H4 (cell line): Measurements from ENCODE around the gene TMEM86A. TPM values are rescaled to one million over a fixed set of nuclear protein-coding genes. Genes with fewer than 3 reads are reported as not detected.
"Not testable (repeated sequence)": the region's sequence is repeated elsewhere in the genome, so short reads cannot be mapped to it uniquely, and the experiment has no call there.

ENCODE experiments used
- DNase-seq: peaks from one replicate; pipeline ENCODE4 v3.0.0-alpha.2; 2015; ENCODE audit warnings: low spot score
- total RNA-seq: library from RNA; depleted of rRNA; stranded (reverse); fragments of >200 nt; shearing (Covaris generic); gene quantifications from 2 replicates; pipeline ENCODE4 v1.2.3, GENCODE V29; 2014; rRNA removed

TMEM86A gene
- 3.5 and 3.8 TPM in 2 replicates for total RNA-seq

GRCh38 chr11:18698341-18699268 lies at the start of gene TMEM86A:
Gene TMEM86A (plus strand): TSS chr11:18698779. CDS start chr11:18698887, 108 bp downstream.
- DNase-seq = peak; percentile 70

GRCh38 chr11:18650353-18650752 lies 48.2 kb upstream of the TMEM86A start:
- DNase-seq = no peak

GRCh38 chr11:18650859-18651557 lies 47.6 kb upstream of the TMEM86A start:
- DNase-seq = peak; percentile 44

GRCh38 chr11:18657673-18658072 lies 40.9 kb upstream of the TMEM86A start:
- DNase-seq = no peak

GRCh38 chr11:18665353-18665872 lies 33.2 kb upstream of the TMEM86A start:
- not testable (repeated sequence) for DNase-seq

- DNase-seq = peak; percentile 27
These were observed 30.4 kb upstream of the TMEM86A start for GRCh38 chr11:18668131-18668530.

- DNase-seq = peak; percentile 39
These were observed 29.4 kb upstream of the TMEM86A start for GRCh38 chr11:18669219-18669596.

- DNase-seq = no peak
These were observed 28.9 kb upstream of the TMEM86A start for GRCh38 chr11:18669711-18670110.

GRCh38 chr11:18671246-18671645 lies 27.3 kb upstream of the TMEM86A start:
- no peak for DNase-seq

- peak; percentile 60 for DNase-seq
These were observed 26.4 kb upstream of the TMEM86A start for GRCh38 chr11:18672209-18672608.

GRCh38 chr11:18676803-18677202 lies 21.8 kb upstream of the TMEM86A start:
- DNase-seq = no peak

GRCh38 chr11:18677560-18677959 lies 21.0 kb upstream of the TMEM86A start:
- no peak for DNase-seq

GRCh38 chr11:18681949-18682348 lies 16.6 kb upstream of the TMEM86A start:
- not testable (repeated sequence) for DNase-seq

- DNase-seq = no peak
These were observed 16.1 kb upstream of the TMEM86A start for GRCh38 chr11:18682466-18682865.

- no peak for DNase-seq
These were observed 14.3 kb upstream of the TMEM86A start for GRCh38 chr11:18684267-18684666.

- not testable (repeated sequence) for DNase-seq
These were observed 7.0 kb upstream of the TMEM86A start for GRCh38 chr11:18691467-18692140.

- DNase-seq = no peak
These were observed 5.4 kb upstream of the TMEM86A start for GRCh38 chr11:18692941-18693760.

- no peak for DNase-seq
These were observed 1.8 kb upstream of the TMEM86A start for GRCh38 chr11:18696638-18697225.

- no peak for DNase-seq
These were observed 1.0 kb upstream of the TMEM86A start for GRCh38 chr11:18697576-18697975.

GRCh38 chr11:18699269-18699596 lies 654 bp downstream of the TMEM86A start:
- DNase-seq = no peak

GRCh38 chr11:18699848-18700261 lies 1.3 kb downstream of the TMEM86A start:
- no peak for DNase-seq
